ENCODE data around the gene MED16.
"Not testable (repeated sequence)": the region's sequence is repeated elsewhere in the genome, so short reads cannot be mapped to it uniquely, and the experiment has no call there.

MED16 gene

DNA sequence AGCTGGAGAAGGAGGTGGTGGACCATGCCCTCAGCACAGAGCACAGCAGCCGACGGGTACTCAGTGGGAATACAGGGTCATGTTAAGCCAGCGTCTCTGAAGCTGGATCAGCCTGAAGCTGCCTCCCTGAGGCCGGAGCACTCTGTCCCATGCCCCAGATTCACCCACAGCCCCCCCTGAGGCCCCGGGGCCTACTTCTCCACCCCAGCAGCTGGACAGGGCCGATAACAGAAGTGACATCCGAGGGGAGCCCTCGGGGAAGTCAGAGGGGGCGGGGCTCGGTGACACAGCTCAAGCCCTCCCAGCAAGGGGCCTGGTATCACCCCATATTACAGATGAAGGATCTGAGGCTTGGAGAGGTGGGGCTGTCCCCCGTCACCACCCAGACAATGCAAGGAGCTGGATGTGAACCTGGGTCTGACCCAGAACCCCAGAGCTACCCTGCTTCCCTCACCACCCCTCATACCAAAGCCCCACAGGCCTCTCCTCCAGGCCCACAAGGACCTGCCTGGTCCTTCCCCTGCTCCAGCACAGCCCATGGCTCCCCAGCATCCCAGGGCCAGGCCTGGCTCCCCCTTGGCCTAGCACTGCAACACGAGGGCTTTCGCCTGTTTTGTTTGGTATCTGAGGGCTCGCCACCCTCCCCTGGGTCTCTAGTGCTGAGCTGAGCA, 14.3 kb upstream of the MED16 start:
- DNase-seq (ENCODE audit: low read depth in 2 of 2), result no peak

DNA sequence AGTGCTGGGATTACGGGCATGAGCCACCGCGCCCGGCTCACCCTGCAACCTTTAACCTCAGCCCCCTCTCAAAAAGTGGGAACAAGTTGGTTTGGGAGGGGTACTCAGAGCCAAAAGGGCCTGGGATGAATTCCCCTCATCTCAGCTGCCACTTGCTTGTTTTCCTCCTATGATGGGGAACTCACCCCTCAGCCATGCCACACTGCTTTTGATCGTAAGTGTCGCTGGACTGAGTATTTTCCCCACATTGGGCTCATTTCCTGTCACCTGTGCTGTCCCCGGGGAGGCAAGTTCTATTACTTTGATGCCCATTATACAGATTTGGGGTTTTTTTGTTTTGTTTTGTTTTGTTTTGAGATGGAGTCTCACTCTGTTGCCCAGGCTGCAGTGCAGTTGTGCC, 13.5 kb upstream of the MED16 start:
- DNase-seq (ENCODE audit: low read depth in 2 of 2), result no peak

DNA sequence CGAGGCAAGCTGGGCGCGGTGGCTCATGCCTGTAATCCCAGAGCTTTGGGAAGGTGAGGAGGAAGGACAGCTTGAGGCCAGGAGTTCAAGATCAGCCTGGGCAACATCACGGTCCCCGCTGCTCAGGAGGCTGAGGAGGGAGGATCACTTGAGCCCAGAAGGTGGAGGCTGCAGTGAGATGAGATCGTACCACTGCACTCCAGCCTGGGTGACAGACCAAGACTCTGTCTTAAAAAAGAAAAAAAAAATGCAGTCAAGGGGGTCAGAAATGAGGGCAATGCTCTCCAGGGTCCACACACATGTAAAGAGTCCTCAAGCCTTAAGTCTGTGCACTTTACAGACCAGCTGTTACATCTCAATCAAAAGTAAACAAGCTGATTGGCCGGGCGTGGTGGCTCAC, 11.6 kb upstream of the MED16 start:
- no peak for DNase-seq (ENCODE audit: low read depth in 2 of 2)

DNA sequence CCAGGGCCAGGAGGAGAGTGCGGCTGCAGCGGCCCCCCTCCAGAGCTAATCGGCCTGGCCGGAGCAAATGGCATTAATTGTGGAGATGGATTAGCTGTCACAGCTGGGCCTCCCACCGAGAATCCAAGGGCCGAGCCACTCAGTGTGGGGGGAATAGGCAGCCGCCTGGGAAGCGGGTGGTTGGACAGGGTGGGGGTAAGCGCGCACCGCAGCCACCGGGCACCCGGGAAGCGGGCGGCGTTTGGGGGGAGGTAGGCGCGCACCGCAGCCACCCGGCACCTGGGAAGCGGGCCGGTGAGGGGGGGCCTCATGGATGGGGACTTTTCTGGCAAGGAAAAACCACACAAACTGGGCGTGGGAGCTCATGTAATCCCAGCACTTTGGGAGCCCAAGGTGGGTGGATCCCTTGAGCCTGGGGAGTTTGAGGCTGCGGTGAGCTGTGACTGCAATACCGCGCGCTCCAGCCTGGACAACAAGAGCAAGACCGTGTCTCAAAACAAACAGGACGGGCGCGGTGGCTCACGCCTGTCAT, 10.3 kb upstream of the MED16 start:
- no peak for DNase-seq (ENCODE audit: low read depth in 2 of 2)

DNA sequence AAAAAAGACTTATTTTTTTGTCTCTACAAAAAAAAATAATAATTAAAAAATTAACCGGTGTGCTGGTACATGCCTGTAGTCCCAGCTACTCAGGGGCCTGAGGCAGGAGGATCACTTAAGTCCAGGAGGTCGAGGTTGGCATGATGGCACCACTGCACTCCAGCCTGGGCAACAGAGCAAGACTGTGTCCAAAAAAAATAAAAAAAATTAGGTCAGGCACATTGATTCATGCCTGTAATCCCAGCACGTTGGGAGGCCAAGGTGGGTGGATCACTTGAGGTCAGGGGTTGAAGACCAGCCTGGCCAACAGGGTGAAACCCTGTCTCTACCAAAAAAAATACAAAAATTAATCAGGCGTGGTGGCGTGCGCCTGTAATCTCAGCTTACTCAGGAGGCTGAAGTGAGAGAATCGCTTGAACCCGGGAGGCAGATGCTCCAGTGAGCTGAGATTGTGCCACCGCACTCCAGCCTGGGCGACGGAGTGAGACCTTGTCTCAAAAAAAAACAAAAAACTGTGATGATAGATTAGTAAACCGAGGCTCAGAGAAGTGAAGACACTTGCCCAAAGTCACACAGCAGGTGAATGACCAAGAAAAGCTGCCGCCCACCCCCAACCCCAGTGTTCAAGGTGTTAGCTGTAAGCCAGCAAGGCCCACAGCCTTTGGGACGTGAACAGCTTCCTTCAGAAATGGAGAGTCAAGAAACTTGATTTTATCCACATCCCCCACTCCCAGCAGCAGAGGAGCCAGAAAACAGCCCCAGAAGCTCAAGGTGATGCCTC, 9.6 kb upstream of the MED16 start:
- DNase-seq (ENCODE audit: low read depth in 2 of 2), result no peak

DNA sequence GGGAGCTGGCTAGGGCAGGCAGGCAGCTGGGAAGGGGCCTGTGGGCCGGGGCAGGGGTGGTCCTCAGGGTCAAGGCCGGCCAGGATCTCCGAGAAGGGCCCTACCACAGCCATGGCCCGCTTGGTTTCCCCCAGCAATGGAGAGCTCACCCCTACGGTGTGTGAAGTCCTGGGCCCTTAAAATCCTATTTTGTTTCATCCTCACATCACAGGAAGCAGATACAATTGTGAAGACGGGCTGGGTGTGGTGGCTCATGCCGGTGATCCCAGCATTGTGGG, 9.0 kb upstream of the MED16 start:
- DNase-seq (ENCODE audit: low read depth in 2 of 2), result no peak

DNA sequence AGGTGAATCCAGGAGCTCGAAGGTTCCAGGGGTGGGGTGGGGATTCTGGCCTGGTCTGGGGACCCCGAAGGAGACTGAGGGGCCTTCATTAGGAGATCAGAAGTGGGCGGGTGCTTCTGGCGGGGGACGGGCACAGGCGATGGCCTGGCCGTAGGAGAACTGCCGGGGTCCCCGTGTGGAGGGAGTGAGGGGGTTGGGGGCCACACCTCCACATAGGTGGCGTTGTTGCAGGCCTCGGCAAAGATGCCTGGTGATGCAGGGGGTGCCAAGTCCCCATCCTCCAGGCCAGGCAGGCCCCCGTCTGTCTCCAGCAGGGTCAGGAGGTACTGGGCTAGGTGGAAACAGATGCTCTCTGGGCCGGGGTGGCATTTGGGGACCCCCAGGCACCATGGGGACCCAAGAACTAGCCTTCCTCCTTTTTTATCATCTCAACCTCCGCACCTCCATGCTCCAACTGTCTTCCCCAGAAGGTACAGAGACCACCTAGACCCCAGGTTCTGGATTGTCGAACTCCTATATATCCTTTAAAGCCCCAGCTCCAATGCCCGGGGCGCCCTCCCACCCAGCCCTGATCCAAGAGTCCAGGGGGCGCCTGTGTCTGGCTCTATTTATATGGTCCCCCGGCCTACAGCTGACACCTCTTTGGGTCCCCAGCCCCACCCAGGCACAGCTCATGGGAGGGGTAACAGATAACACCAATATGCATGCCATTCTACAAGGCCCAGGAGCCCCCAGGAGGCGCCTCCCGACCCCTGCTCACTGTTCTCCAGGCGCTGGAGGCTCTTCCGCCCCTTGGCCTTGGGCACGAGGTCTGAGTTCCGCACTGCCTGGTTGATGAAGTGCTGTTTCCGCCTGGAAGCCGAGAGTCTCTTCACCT, 8.5 kb upstream of the MED16 start:
- DNase-seq (ENCODE audit: low read depth in 2 of 2), result no peak

DNA sequence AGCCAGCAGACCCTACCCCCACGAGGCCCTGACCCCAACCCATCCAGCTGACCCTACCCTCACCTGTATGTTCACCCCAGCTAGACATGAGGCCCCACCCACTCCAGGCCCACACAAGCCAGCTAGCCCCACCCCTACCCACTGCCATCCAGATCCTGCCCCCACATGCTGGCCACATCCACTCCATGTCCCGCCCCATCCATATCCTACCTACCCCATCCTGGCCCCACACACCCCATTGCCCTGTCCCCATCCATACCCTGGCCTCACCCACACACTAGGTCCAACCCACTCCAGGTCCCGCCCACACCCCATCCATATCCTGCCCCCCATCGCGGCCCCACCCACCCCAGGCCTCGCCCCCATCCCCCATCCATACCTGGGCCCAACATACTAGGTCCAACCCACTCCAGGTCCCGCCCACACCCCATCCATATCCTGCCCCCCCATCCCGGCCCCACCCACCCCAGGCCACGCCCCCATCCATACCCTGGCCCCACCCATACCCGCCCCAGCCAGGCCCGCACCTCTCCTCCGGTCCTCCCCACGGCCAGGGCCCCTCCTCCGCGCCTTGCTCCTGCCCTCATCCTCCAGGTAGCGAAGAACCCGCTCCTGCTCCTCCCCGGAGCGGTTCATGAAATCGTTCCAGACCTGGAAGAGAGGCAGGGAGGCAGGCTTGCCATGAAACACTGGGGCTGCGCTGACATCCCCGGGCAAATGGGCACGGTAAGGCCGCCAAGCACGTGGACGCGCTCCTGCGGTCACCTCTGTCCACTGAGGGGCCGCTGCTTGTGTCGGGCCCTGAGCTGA, 7.5 kb upstream of the MED16 start:
- no peak for DNase-seq (ENCODE audit: low read depth in 2 of 2)

DNA sequence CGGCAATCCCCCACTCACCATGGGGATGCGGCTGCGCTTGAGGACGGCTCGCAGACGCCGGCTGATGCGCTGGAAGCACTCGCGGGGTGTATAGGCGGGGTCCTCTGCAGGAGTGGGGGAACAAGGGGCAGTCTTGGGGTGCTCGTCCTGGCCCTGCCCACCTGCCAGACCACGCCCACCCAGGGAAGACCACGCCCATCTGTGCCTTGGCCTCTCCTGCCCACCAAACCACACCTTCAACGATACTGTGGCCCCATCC, 7.0 kb upstream of the MED16 start:
- DNase-seq (ENCODE audit: low read depth in 2 of 2), result no peak

DNA sequence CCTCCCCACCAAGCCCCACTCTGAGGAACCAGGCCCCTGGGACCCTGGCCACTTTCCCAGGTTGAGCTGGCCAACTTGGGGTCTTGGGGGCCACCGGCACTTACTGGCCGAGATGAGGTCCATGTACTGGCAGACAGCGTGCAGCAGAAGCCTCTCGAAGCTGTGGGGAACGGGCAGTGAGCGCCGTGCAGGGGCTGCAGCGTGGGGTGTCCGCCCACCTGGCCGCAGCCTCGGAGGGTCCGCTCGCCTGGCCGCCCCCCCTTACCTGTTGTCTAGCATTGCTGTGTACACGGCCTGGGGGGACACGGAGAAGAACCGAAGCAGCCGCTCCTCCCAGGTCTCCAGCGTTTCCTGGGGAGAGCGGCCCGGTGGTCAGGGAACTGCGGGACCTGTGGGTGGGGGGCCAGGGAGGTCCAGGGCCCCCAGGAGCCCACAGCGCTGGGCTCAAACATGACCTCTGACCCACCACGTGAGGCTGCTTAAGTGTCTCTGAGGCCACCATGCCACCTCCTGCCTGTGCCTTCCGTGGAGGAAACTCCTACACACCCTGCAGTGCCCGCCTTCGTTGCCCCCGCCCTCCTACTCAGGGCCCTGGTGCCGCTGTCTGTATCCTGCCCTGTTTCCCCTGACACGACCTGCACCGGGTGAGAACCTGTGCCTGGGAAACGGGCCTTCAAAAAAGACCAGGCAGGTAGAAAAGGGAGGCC, 6.5 kb upstream of the MED16 start:
- DNase-seq (ENCODE audit: low read depth in 2 of 2), result no peak

DNA sequence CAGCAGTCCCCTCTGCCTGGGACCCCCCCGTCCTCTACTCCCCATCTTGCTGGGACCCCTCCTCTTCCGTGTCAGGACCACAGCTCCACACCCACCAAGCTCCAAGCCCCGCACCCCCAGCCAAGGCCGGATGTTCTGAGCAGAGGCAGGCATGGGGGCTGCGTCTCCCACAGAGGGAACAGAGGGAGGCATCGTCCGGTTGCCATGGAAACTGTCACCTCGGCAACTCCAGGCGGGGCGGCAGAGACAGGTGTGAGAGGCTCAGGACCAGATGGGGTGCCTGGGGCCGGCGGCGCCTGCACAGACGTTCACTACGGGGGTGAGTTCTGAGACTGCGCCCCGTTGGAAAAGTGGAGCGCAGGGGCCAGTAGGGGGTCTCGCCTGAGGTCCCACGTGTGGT, 5.7 kb upstream of the MED16 start:
- no peak for DNase-seq (ENCODE audit: low read depth in 2 of 2)

DNA sequence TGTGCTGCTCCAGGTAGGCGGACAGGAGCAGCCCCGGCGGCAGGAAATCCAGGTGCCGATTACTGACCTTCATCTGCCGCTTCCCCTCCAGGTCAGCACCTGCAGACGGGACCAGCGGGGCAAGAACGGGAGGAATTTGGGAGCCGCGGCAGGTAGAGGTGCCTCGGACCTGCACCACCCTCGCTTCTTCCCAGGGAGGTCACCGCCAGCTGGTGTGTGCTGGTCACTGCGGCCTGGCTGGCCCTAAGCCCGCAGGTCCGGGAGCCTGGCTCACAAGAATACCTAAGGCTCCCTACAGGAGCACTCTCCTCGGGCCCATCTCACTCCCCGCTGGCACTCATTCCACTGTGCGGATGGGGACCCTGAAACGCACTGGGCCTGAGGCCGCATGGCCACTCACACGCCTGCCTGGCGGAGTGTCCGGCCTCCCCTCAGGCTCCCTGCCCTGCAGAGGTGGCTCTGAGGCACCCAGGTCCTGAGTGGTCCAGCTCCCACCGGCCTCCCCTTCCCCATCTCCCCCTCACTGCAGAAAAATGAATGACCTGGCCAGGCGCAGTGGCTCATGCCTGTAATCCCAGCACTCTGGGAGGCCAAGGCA, 4.6 kb upstream of the MED16 start:
- no peak for DNase-seq (ENCODE audit: low read depth in 2 of 2)

DNA sequence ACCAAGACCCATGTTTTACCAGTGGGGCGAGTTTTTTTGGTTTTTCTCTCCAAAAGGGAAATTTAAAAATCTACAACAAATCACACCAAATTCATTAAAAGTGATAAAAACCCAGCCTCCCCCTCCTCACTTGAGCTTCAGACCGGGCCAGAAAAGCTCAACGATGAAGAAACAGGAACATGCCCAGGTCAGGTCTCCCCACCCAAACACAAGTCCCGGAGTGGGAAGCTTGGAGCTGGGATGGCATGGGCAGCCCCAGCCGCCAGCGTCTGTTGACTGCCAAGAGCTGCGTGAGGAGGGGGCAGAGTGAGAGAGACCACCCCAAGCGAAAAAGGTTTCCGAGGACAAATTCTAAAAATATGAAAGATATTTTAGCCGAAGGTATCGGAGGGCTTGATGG, 4.0 kb upstream of the MED16 start:
- no peak for DNase-seq (ENCODE audit: low read depth in 2 of 2)

DNA sequence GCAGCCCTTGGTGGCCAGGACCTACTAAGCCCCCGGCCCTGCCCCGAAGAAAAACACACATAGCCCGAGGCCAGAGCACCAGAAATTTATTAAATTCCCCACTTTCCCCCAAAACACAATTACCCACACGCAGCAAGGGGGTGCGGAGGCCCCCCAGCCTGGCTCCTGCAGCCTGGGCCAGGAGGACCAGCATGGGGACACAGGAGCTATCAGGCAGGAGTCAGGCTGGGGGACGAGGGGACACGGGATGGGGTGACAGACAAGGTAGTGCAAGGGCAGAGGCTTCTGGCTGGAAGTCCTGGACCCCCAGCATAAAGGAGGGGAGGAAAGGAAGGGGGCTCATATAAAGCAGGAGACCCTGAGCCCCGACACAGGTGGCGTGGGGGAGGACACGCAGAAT, 3.4 kb upstream of the MED16 start:
- DNase-seq (ENCODE audit: low read depth in 2 of 2), result no peak

DNA sequence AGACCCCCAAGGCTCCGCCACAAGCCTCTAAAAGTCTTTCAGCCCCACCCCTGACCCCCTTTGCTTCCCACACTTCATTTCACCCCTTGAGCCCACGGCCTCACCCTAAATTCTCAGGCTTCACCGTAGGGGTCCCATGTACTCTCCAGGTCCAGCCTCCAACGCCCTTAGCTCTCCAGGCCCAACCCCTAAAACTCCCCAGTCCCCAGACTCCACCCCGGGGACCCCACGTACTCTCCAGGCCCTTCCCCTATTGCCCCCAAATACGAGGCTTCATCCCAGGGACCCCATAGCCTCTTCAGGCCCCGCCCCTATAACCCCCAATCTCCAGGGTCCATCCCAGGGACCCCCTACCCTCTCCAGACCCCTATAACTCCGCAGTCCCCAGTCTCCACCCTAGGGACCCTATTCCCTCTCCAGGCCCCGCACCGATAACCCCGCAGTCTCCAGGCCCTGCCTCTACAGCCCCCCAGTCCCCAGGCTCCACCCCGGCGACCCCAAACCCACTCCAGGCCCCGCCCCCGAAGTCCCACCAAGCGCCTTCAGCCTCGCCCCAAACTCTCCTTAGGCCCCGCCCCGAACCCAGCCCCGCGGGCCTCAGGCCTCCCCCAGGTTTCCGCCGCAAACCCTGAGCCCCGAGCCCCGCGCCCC, 619 bp downstream of the MED16 start:
- DNase-seq (ENCODE audit: low read depth in 2 of 2), result no peak

DNA sequence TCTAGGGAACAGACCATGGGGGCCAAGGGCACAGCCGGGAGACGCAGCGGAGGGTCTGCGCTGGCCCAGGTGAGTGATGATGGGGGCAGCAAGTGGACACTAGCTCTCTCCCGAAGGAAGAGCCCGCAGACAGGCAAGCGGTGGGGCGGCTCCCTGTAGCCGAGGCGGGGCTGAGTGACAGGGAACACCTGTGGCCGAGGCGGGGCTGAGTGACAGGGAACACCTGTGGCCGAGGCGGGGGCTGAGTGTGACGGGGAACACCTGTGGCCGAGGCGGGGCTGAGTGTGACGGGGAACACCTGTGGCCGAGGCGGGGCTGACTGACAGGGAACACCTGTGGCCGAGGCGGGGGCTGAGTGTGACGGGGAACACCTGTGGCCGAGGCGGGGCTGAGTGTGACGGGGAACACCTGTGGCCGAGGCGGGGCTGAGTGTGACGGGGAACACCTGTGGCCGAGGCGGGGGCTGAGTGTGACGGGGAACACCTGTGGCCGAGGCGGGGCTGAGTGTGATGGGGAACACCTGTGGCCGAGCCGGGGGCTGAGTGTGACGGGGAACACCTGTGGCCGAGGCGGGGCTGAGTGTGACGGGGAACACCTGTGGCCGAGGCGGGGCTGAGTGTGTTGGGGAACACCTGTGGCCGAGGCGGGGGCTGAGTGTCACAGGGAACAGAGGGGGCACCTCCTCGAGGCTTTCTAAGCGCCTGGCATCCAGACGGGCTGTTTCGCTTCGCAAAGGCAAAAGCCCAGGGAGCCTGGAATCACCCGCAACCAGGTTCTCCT, 1.4 kb downstream of the MED16 start:
- not testable (repeated sequence) for DNase-seq (ENCODE audit: low read depth in 2 of 2)

DNA sequence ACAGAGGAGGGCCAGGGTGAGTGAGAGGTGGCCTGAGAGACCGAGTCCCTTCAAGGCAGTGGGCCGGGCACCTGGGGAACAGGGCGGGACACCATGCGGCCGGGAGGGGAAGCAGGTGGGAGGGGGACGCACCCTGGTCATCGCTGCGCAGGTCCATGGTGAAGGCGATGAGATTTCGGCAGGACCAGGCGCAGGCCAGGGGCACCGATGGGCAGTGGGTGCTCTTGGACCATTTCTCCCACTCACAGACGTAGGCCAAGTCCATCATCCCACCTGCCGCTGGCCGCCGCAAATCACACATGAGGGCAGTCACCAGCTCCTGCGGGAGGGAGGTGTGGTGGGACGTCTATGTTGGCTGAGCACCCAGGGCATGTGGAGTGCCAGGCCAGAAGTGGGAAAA, 2.2 kb downstream of the MED16 start:
- DNase-seq (ENCODE audit: low read depth in 2 of 2), result no peak

DNA sequence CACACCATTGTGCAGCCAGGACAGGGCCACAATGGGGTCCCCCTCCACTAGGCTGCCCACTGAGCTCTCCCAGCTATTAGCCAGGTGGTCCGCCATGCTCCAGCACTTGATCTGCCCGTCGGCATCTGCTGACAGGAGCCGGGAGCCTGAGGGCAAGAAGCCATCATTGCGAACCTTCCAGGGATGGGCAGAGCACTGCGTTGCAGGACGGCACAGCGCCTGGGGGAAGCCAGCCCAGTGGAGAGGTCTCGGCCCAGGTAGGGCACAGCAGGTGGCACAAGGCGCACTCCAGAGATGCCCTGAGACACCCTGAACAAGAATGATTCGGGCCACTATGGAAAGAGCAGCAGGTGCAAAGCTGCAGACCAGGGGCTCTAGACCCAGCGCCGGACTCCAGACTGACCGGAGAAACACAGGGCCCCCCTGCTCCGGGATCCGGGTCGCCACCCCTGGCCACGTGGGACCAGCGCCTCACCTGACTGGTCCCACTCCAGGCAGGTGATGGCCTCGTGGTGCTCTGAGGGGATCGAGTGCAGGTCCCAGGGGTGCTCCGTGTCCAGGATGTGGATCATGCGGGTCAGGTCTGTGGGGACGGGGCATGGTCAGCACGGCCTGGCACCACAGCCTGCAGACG, 3.2 kb downstream of the MED16 start:
- no peak for DNase-seq (ENCODE audit: low read depth in 2 of 2)
